Measurements from ENCODE around the gene PPARGC1A.

Gene PPARGC1A

GRCh38 chr4:23878912-23879732 is 10.7 kb downstream of the PPARGC1A start:
- no peak for DNase-seq

GRCh38 chr4:23878246-23878891 is 11.5 kb downstream of the PPARGC1A start:
- DNase-seq: no peak

- no peak for DNase-seq
These were observed 12.1 kb downstream of the PPARGC1A start for GRCh38 chr4:23877758-23878229.

GRCh38 chr4:23876418-23877089 is 13.3 kb downstream of the PPARGC1A start:
- no peak for DNase-seq

- DNase-seq: no peak
These were observed 14.5 kb downstream of the PPARGC1A start for GRCh38 chr4:23875317-23875716.

GRCh38 chr4:23874536-23874901 is 15.3 kb downstream of the PPARGC1A start:
- no peak for DNase-seq

GRCh38 chr4:23873717-23874535 is 15.9 kb downstream of the PPARGC1A start:
- no peak for DNase-seq

- DNase-seq: no peak
These were observed 18.4 kb downstream of the PPARGC1A start for GRCh38 chr4:23871426-23871825.

GRCh38 chr4:23866450-23867075 is 23.3 kb downstream of the PPARGC1A start:
- DNase-seq: no peak

- no peak for DNase-seq
These were observed 27.9 kb downstream of the PPARGC1A start for GRCh38 chr4:23861897-23862296.

GRCh38 chr4:23860919-23861318 is 28.9 kb downstream of the PPARGC1A start:
- no peak for DNase-seq

- DNase-seq: no peak
These were observed 32.4 kb downstream of the PPARGC1A start for GRCh38 chr4:23857367-23857959.

GRCh38 chr4:23856630-23857029 is 33.2 kb downstream of the PPARGC1A start:
- DNase-seq: no peak

- no peak for DNase-seq
These were observed 33.8 kb downstream of the PPARGC1A start for GRCh38 chr4:23855912-23856605.

- no peak for DNase-seq
These were observed 35.7 kb downstream of the PPARGC1A start for GRCh38 chr4:23853986-23854660.

GRCh38 chr4:23851464-23851863 is 38.4 kb downstream of the PPARGC1A start:
- no peak for DNase-seq

GRCh38 chr4:23847158-23847557 is 42.7 kb downstream of the PPARGC1A start:
- no peak for DNase-seq

GRCh38 chr4:23844961-23845360 is 44.9 kb downstream of the PPARGC1A start:
- DNase-seq: no peak

- DNase-seq: no peak
These were observed 50.6 kb downstream of the PPARGC1A start for GRCh38 chr4:23839279-23839678.

- no peak for DNase-seq
These were observed 51.2 kb downstream of the PPARGC1A start for GRCh38 chr4:23838607-23839006.

GRCh38 chr4:23838131-23838530 is 51.7 kb downstream of the PPARGC1A start:
- no peak for DNase-seq

Data from activated gamma-delta T cell treated with Interleukin-2 at 50 U/mL for 16 hours (primary cell).